Measurements from ENCODE around the gene ARF6.
"Not testable (repeated sequence)": the region's sequence is repeated elsewhere in the genome, so short reads cannot be mapped to it uniquely, and the experiment has no call there.

DNA sequence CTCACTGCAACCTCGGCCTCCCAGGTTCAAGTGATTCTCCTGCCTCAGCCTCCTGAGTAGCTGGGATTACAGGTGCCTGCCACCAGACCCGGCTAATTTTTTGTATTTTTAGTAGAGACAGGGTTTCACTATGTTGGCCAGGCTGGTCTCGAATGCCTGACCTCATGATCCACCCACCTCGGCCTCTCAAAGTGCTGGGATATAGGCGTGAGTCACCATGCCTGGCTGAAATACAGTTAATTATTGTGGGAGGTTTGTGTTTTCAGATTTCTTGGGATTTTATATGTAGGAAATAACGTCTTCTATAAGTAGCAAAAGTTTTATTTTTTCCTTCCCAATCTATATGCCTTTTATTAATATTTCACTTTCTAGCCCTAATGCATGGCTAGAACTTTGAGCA, 19.3 kb upstream of the ARF6 start:
- not testable (repeated sequence) for TF ChIP-seq POLR2A (IDR thresholded peaks at IDR 0.05)
- TF ChIP-seq, protein P1, sequence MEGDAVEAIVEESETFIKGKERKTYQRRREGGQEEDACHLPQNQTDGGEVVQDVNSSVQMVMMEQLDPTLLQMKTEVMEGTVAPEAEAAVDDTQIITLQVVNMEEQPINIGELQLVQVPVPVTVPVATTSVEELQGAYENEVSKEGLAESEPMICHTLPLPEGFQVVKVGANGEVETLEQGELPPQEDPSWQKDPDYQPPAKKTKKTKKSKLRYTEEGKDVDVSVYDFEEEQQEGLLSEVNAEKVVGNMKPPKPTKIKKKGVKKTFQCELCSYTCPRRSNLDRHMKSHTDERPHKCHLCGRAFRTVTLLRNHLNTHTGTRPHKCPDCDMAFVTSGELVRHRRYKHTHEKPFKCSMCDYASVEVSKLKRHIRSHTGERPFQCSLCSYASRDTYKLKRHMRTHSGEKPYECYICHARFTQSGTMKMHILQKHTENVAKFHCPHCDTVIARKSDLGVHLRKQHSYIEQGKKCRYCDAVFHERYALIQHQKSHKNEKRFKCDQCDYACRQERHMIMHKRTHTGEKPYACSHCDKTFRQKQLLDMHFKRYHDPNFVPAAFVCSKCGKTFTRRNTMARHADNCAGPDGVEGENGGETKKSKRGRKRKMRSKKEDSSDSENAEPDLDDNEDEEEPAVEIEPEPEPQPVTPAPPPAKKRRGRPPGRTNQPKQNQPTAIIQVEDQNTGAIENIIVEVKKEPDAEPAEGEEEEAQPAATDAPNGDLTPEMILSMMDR (IDR thresholded peaks at IDR 0.05): not testable (repeated sequence)
